ENCODE results near the gene ZNF215. TPM values are rescaled to one million over a fixed set of nuclear protein-coding genes. Genes with fewer than 3 reads are reported as not detected.
"Not testable (repeated sequence)": the region's sequence is repeated elsewhere in the genome, so short reads cannot be mapped to it uniquely, and the experiment has no call there.

Gene ZNF215
- total RNA-seq, 2 donors from 2014 or later: 4.9 to 7.3 TPM

DNA sequence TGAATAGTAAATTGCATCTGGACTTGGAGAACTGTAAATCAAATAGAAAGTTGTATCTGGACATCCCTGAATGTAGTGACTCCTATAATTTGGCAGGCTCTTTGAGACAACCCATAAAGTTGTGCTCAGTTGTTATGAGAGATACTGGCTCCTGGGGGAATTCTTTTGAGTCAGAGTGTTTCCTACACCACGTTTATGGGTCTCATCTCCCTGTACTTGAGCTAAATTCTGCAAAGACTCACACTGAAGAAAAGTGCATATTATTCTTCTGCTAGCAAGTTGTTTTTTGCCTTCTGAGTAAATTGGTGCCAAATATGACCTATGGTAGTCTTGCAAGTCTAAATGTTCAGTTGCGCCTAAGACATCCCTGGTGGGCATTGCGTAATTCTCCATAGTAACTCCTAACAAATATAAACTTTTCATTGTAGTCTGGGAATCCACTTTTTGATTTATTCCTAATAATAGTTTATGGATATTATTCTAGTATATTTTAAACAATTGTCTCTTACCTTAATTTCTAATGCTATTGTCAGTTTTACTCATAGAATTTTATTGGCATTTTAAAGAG lies 5.0 kb downstream of the ZNF215 start:
- intact Hi-C loops (cut with DNase I): no loop called here
- H3K27me3 ChIP-seq: no peaks in the 10 kb centered on the region
- no peak for TF ChIP-seq POLR2A (IDR thresholded peaks at IDR 0.05)
- TF ChIP-seq, protein P1, sequence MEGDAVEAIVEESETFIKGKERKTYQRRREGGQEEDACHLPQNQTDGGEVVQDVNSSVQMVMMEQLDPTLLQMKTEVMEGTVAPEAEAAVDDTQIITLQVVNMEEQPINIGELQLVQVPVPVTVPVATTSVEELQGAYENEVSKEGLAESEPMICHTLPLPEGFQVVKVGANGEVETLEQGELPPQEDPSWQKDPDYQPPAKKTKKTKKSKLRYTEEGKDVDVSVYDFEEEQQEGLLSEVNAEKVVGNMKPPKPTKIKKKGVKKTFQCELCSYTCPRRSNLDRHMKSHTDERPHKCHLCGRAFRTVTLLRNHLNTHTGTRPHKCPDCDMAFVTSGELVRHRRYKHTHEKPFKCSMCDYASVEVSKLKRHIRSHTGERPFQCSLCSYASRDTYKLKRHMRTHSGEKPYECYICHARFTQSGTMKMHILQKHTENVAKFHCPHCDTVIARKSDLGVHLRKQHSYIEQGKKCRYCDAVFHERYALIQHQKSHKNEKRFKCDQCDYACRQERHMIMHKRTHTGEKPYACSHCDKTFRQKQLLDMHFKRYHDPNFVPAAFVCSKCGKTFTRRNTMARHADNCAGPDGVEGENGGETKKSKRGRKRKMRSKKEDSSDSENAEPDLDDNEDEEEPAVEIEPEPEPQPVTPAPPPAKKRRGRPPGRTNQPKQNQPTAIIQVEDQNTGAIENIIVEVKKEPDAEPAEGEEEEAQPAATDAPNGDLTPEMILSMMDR (IDR thresholded peaks at IDR 0.05): no peak
- no peak overlapping the region for H3K27ac ChIP-seq
- H3K4me3 ChIP-seq: no peak overlapping the region
- H3K4me1 ChIP-seq: peaks cover 5% of the 10 kb centered on the region
- ATAC-seq (no peak), DNase-seq (no peak)
- no peaks in the 10 kb centered on the region for H3K36me3 ChIP-seq (replicated peaks in 1 of 2; ENCODE audit: insufficient read depth in 1 of 2, low read depth in 2 of 2)
- no peaks in the 10 kb centered on the region for H3K9me3 ChIP-seq
- WGBS, 2 donors: 89 to 93% methylated on average over 3 of the region's 3 CpGs

GRCh38 chr11:6932145-6932544 lies 5.9 kb downstream of the ZNF215 start:
- WGBS, 2 donors: 81 to 82% methylated on average over 7 of the region's 7 CpGs
- intact Hi-C loops (cut with DNase I): no loop called here
- TF ChIP-seq POLR2A (IDR thresholded peaks at IDR 0.05): no peak
- TF ChIP-seq, protein P1 (IDR thresholded peaks at IDR 0.05): no peak
- ATAC-seq: no peak
- H3K9me3 ChIP-seq: no peaks in the 10 kb centered on the region
- H3K27me3 ChIP-seq: no peaks in the 10 kb centered on the region
- DNase-seq: no peak
- peaks cover 5% of the 10 kb centered on the region for H3K4me1 ChIP-seq
- H3K36me3 ChIP-seq (replicated peaks in 1 of 2; ENCODE audit: insufficient read depth in 1 of 2, low read depth in 2 of 2): no peaks in the 10 kb centered on the region
- no peak overlapping the region for H3K4me3 ChIP-seq
- no peak overlapping the region for H3K27ac ChIP-seq

DNA sequence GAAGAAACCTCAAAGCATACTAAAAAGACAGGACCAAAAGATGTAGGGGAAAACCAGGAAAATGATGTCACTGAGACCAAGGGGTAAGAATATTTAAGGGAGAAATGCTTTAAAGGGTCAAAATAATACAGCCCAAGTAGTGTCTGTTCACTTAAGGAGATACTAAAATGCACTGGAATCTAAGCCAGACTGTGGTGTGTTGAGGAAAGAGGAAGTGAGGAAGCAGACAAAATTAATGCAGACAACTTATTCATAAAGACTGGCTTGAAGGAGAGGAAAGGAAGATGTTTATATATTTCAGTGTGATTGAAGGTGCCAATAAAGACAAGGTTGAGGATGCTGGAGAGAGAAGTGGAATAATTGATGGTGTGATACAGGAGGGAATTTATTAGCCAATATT lies 15.7 kb downstream of the ZNF215 start:
- Histone ChIP-seq H3K27me3 (no peaks in the 10 kb centered on the region), H3K27ac (no peak overlapping the region), H3K9me3 (no peaks in the 10 kb centered on the region), H3K36me3 (replicated peaks in 1 of 2; ENCODE audit: insufficient read depth in 1 of 2, low read depth in 2 of 2) (no peaks in the 10 kb centered on the region), H3K4me1 (no peaks in the 10 kb centered on the region), H3K4me3 (no peak overlapping the region)
- TF ChIP-seq, protein P1 (IDR thresholded peaks at IDR 0.05): no peak
- TF ChIP-seq POLR2A (IDR thresholded peaks at IDR 0.05): no peak
- ATAC-seq: no peak
- intact Hi-C loops (cut with DNase I): no loop called here
- DNase-seq: no peak

DNA sequence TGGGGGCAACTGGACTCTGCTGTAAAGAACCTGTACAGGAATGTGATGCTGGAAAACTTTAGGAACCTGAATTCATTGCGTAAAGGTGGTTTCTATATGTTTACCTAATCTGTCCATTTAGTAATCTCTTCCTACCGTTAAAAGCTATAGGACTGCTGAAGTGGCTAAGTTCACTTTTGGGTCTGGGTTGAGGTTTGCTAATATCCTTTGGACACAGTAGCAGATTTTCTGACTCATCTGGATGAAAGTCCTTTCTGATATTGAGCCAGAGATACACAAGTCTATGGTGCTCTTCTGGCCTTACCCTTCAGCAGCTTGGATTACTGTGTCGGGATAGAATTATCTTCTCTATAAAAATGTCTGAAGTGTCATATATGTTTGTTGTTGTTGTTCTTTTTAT lies 16.9 kb downstream of the ZNF215 start:
- no peak overlapping the region for H3K27ac ChIP-seq
- no peaks in the 10 kb centered on the region for H3K27me3 ChIP-seq
- TF ChIP-seq POLR2A (IDR thresholded peaks at IDR 0.05): no peak
- TF ChIP-seq, protein P1 (IDR thresholded peaks at IDR 0.05): no peak
- H3K36me3 ChIP-seq (replicated peaks in 1 of 2; ENCODE audit: insufficient read depth in 1 of 2, low read depth in 2 of 2): no peaks in the 10 kb centered on the region
- H3K4me1 ChIP-seq: no peaks in the 10 kb centered on the region
- no peaks in the 10 kb centered on the region for H3K9me3 ChIP-seq
- intact Hi-C loops (cut with DNase I): no loop called here
- DNase-seq: no peak
- ATAC-seq: no peak
- H3K4me3 ChIP-seq: no peak overlapping the region
- WGBS, 2 donors: 85 to 88% methylated on average over 3 of the region's 3 CpGs

GRCh38 chr11:6954248-6954647 lies 28.0 kb downstream of the ZNF215 start:
- intact Hi-C loops (cut with DNase I); H3K36me3 ChIP-seq (replicated peaks in 1 of 2; ENCODE audit: insufficient read depth in 1 of 2, low read depth in 2 of 2); H3K9me3 ChIP-seq; DNase-seq; H3K27me3 ChIP-seq; ATAC-seq; H3K27ac ChIP-seq; H3K4me3 ChIP-seq; H3K4me1 ChIP-seq: not testable (repeated sequence)
- WGBS, 2 donors: 91 to 96% methylated on average over 4 to 9 of the region's 10 CpGs

Data from body of pancreas (tissue), 4 donors.